Measurements from ENCODE around the gene KIAA0753.

Gene KIAA0753

GRCh38 chr17:6528557-6528956 lies 112.0 kb downstream of the KIAA0753 start:
- H3K27ac Mint-ChIP-seq = no peak overlapping the region
- DNase-seq (ENCODE audit: low spot score in 2 of 2) (no peak), ATAC-seq (no peak)
- H3K4me3 Mint-ChIP-seq = no peak overlapping the region
- no peaks in the 10 kb centered on the region for H3K4me1 Mint-ChIP-seq
- H3K36me3 Mint-ChIP-seq = no peaks in the 10 kb centered on the region
- no peaks in the 10 kb centered on the region for H3K9me3 Mint-ChIP-seq
